ENCODE results near the gene FERMT3. TPM values are rescaled to one million over a fixed set of nuclear protein-coding genes. Genes with fewer than 3 reads are reported as not detected.

Gene FERMT3
- total and polyA plus RNA-seq, 2 of the 13 experiments (the other 11 are each of a cell fraction or from before 2014, with no cell fraction given): 0.29 TPM; not detected in 1

GRCh38 chr11:64165842-64166635, 40.5 kb upstream of the FERMT3 start, which contains the start of gene MACROD1 (continued):
- TF ChIP-seq BCL6 (CRISPR knock-in tag; IDR thresholded peaks at IDR 0.05) (no peak), SMAD9 (CRISPR knock-in tag; IDR thresholded peaks at IDR 0.05) (0 out of 2 replicates have a peak, but pooled peaks have one; percentile 34), ZNF816 (CRISPR knock-in tag; IDR thresholded peaks at IDR 0.05; ENCODE audit: borderline replicate concordance) (peak; percentile 83; the same call in 1 of the 2 replicates), ELF1 (CRISPR knock-in tag; IDR thresholded peaks at IDR 0.05) (peak; percentile 30; the same call in 1 of the 2 replicates), GABPB1 (CRISPR knock-in tag; IDR thresholded peaks at IDR 0.05) (peak; percentile 89), KAT8 (CRISPR knock-in tag; IDR thresholded peaks at IDR 0.05) (peak; percentile 53; the same call in 1 of the 2 replicates), THAP7 (CRISPR knock-in tag; IDR thresholded peaks at IDR 0.05) (no peak), ARNTL (CRISPR knock-in tag; IDR thresholded peaks at IDR 0.05) (peak; percentile 84), CEBPG (CRISPR knock-in tag; IDR thresholded peaks at IDR 0.05) (no peak), MAFG (CRISPR knock-in tag; IDR thresholded peaks at IDR 0.05) (peak; percentile 60; the same call in 1 of the 2 replicates), ZNF337 (CRISPR knock-in tag; IDR thresholded peaks at IDR 0.05; ENCODE audit: borderline replicate concordance, low read depth) (no peak), ZNF550 (CRISPR knock-in tag; IDR thresholded peaks at IDR 0.05; ENCODE audit: borderline replicate concordance) (no peak), ZSCAN29 (CRISPR knock-in tag; conservative IDR thresholded peaks at IDR 0.05) (0 out of 2 replicates have a peak, but pooled peaks have one; percentile 12), NFE2 (CRISPR knock-in tag; IDR thresholded peaks at IDR 0.05) (no peak), ISL2 (CRISPR knock-in tag; IDR thresholded peaks at IDR 0.05) (no peak), BRF2 (CRISPR knock-in tag; IDR thresholded peaks at IDR 0.05) (peak; percentile 60), JARID2 (CRISPR knock-in tag; IDR thresholded peaks at IDR 0.05; ENCODE audit: insufficient replicate concordance) (no peak), HMGA1 (CRISPR knock-in tag; conservative IDR thresholded peaks at IDR 0.05) (no peak), PRPF4 (IDR thresholded peaks at IDR 0.05; ENCODE audit: low read depth, low read length, poor library complexity, severe bottlenecking) (no peak), CREB3 (CRISPR knock-in tag; IDR thresholded peaks at IDR 0.05) (no peak), ZBTB20 (CRISPR knock-in tag; IDR thresholded peaks at IDR 0.05; ENCODE audit: borderline replicate concordance, low read depth) (no peak; the same call in 1 of the 2 replicates), NFYC (CRISPR knock-in tag; IDR thresholded peaks at IDR 0.05) (no peak; the same call in 1 of the 2 replicates), REST (IDR thresholded peaks at IDR 0.05; ENCODE audit: borderline replicate concordance in 1 of 2, low read depth in 1 of 2, low read length in 2 of 2) (no peak)
